HepG2 (cell line): ENCODE data around the gene SLC2A11. TPM values are rescaled to one million over a fixed set of nuclear protein-coding genes. Genes with fewer than 3 reads are reported as not detected.

Experiments
- CEBPB ChIP-seq: IDR thresholded peaks from 2 replicates; pipeline ENCODE4 v1.6.1; 2011; ENCODE audit warnings: low read depth, low read length, improper control_type of control experiment, borderline replicate concordance
- CEBPG ChIP-seq: IDR thresholded peaks from 2 replicates; pipeline ENCODE4 v1.6.1; 2016
- DPF2 ChIP-seq: sonication (generic); formaldehyde crosslinking; IDR thresholded peaks from 2 replicates; pipeline ENCODE4 v1.4.0; 2020; ENCODE audit warnings: mild to moderate bottlenecking, low read depth, missing genetic modification reagents, borderline replicate concordance
- FOSL1 ChIP-seq: sonication (generic); formaldehyde crosslinking; IDR thresholded peaks from 2 replicates; pipeline ENCODE4 v1.9.0; 2021; ENCODE audit warnings: missing genetic modification reagents, borderline replicate concordance
- FOXK1 ChIP-seq: sonication (generic); formaldehyde crosslinking; IDR thresholded peaks from 2 replicates; pipeline ENCODE4 v1.4.0; 2020; ENCODE audit warnings: low read depth, missing genetic modification reagents, borderline replicate concordance
- GFI1 ChIP-seq: sonication (generic); formaldehyde crosslinking; IDR thresholded peaks from 2 replicates; pipeline ENCODE4 v1.5.0; 2020; ENCODE audit warnings: missing genetic modification reagents, mild to moderate bottlenecking, borderline replicate concordance
- HDAC1 ChIP-seq: sonication (generic); formaldehyde crosslinking; IDR thresholded peaks from 2 replicates; pipeline ENCODE4 v1.5.1; 2020; ENCODE audit warnings: mild to moderate bottlenecking, missing genetic modification reagents
- HDAC2 ChIP-seq: sonication (generic); formaldehyde crosslinking; IDR thresholded peaks from 2 replicates; pipeline ENCODE4 v1.4.0; 2020; ENCODE audit warnings: missing genetic modification reagents
- IRF2 ChIP-seq: IDR thresholded peaks from 2 replicates; pipeline ENCODE4 v1.6.1; 2018; ENCODE audit warnings: missing genetic modification reagents, missing compliant biosample characterization
- MIER3 ChIP-seq: IDR thresholded peaks from 2 replicates; pipeline ENCODE4 v1.6.1; 2016; ENCODE audit warnings: missing compliant biosample characterization, borderline replicate concordance
- NR2F6 ChIP-seq, 2 experiments: IDR thresholded peaks; 2 replicates each; pipeline ENCODE4 v1.6.1; 2016; ENCODE audit warnings: antibody characterized with exemption in 1 of 2, mild to moderate bottlenecking in 1 of 2
- SALL1 ChIP-seq: sonication (generic); formaldehyde crosslinking; IDR thresholded peaks from 2 replicates; pipeline ENCODE4 v1.8.0; 2022; ENCODE audit warnings: mild to moderate bottlenecking, missing genetic modification reagents
- SKI ChIP-seq: fragments of 450-650 bp; IDR thresholded peaks from one replicate; pipeline ENCODE4 v1.6.1; 2018; ENCODE audit warnings: mild to moderate bottlenecking; ENCODE audit not compliant: partially characterized antibody
- ZBTB3 ChIP-seq: sonication (generic); formaldehyde crosslinking; IDR thresholded peaks from 2 replicates; pipeline ENCODE4 v1.4.0; 2020; ENCODE audit warnings: low read depth, mild to moderate bottlenecking, moderate library complexity, missing genetic modification reagents, borderline replicate concordance
- ZFX ChIP-seq: sonication (generic); formaldehyde crosslinking; IDR thresholded peaks from 2 replicates; pipeline ENCODE4 v1.4.0; 2020; ENCODE audit warnings: mild to moderate bottlenecking, low read depth, missing genetic modification reagents, moderate library complexity
- ZMYM3 ChIP-seq: sonication (generic); formaldehyde crosslinking; IDR thresholded peaks from 2 replicates; pipeline ENCODE4 v1.5.1; 2020; ENCODE audit warnings: mild to moderate bottlenecking, missing genetic modification reagents
- ZNF12 ChIP-seq: sonication (generic); formaldehyde crosslinking; IDR thresholded peaks from 2 replicates; pipeline ENCODE4 v1.5.0; 2020; ENCODE audit warnings: missing genetic modification reagents
- ZNF644 ChIP-seq: IDR thresholded peaks from 2 replicates; pipeline ENCODE4 v1.6.1; 2016; ENCODE audit warnings: low read depth
- polyA plus RNA-seq, 8 experiments: library from polyadenylated mRNA; depleted of rRNA in 3 of 8; stranded (reverse) in 7 of 8; unstranded in 1 of 8; fragments of >200 nt; fragmentation: Illumina TruSeq in 4 of 8; extraction: Trizol in 4 of 8; gene quantifications; 2 replicates each; pipeline versions ENCODE4 v1.2.1 to v1.2.3, GENCODE V29; 2011 to 2016; ENCODE audit warnings: low read depth in 4 of 8, missing spikeins in 1 of 8, mixed read lengths in 1 of 8; ENCODE audit not compliant: insufficient read depth in 1 of 8
- total RNA-seq, 5 experiments: library from RNA; depleted of rRNA; stranded (reverse); fragments of >200 nt; fragmentation: Illumina TruSeq; extraction: Trizol; gene quantifications; 2 replicates each; pipeline ENCODE4 v1.2.3, GENCODE V29; 2016; ENCODE audit warnings: low read depth in 1 of 5
- TF ChIP-seq, protein P1 (sequence below): sonication (generic); formaldehyde crosslinking; conservative IDR thresholded peaks from 2 replicates; pipeline ENCODE4 v1.4.0; 2020; ENCODE audit warnings: mild to moderate bottlenecking, missing genetic modification reagents, moderate library complexity
- TF ChIP-seq, protein P2 (sequence below): sonication (generic); formaldehyde crosslinking; IDR thresholded peaks from 2 replicates; pipeline ENCODE4 v1.4.0; 2020; ENCODE audit warnings: missing genetic modification reagents
- TF ChIP-seq, protein P3 (sequence below): sonication (generic); formaldehyde crosslinking; IDR thresholded peaks from 2 replicates; pipeline ENCODE4 v1.4.0; 2020; ENCODE audit warnings: missing genetic modification reagents
- TF ChIP-seq, protein P4 (sequence below): sonication (generic); formaldehyde crosslinking; IDR thresholded peaks from 2 replicates; pipeline ENCODE4 v1.4.0; 2020; ENCODE audit warnings: missing genetic modification reagents

The SLC2A11 gene
- total and polyA plus RNA-seq, 2 of the 13 experiments (the other 11 are each of a cell fraction or from before 2014, with no cell fraction given) = 15.2 to 15.4 TPM

DNA sequence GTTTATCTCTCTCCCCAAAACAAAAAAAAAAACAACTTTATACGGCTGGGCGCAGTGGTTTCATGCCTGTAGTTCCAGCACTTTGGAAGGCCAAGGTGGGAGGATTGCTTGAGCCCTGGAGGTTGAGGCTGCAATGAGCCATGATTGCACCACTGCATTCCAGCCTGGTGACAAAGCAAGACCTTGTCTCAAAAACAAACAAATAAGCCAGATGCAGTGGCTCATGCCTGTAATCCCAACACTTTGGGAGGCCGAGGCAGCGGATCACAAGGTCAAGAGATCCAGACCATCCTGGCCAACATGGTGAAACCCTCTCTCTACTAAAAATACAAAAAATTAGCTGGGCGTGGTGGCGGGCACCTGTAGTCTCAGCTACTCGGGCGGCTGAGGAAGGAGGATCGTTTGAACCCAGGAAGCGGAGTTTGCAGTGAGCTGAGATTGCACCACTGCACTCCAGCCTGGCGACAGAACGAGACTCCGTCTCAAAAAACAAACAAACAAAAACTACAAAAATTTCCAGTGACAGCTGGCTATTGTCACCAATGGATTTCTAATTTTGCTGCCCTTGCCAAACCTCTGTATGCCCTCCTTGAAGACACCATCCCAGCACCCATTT lies 64.0 kb downstream of the SLC2A11 start (continued):
- 0 out of 2 replicates have a peak, but pooled peaks have one; percentile 32 for TF ChIP-seq DPF2 (CRISPR knock-in tag)
- TF ChIP-seq, protein P1, sequence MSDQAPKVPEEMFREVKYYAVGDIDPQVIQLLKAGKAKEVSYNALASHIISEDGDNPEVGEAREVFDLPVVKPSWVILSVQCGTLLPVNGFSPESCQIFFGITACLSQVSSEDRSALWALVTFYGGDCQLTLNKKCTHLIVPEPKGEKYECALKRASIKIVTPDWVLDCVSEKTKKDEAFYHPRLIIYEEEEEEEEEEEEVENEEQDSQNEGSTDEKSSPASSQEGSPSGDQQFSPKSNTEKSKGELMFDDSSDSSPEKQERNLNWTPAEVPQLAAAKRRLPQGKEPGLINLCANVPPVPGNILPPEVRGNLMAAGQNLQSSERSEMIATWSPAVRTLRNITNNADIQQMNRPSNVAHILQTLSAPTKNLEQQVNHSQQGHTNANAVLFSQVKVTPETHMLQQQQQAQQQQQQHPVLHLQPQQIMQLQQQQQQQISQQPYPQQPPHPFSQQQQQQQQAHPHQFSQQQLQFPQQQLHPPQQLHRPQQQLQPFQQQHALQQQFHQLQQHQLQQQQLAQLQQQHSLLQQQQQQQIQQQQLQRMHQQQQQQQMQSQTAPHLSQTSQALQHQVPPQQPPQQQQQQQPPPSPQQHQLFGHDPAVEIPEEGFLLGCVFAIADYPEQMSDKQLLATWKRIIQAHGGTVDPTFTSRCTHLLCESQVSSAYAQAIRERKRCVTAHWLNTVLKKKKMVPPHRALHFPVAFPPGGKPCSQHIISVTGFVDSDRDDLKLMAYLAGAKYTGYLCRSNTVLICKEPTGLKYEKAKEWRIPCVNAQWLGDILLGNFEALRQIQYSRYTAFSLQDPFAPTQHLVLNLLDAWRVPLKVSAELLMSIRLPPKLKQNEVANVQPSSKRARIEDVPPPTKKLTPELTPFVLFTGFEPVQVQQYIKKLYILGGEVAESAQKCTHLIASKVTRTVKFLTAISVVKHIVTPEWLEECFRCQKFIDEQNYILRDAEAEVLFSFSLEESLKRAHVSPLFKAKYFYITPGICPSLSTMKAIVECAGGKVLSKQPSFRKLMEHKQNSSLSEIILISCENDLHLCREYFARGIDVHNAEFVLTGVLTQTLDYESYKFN (CRISPR knock-in tag) = peak; percentile 37; the same call in 1 of the 2 replicates
- peak; percentile 92 for TF ChIP-seq CEBPG (CRISPR knock-in tag)
- TF ChIP-seq ZFX (CRISPR knock-in tag) = peak; percentile 38; the same call in 1 of the 2 replicates
- peak; percentile 60; the same call in 1 of the 2 replicates for TF ChIP-seq HDAC1 (CRISPR knock-in tag)
- TF ChIP-seq, protein P2, sequence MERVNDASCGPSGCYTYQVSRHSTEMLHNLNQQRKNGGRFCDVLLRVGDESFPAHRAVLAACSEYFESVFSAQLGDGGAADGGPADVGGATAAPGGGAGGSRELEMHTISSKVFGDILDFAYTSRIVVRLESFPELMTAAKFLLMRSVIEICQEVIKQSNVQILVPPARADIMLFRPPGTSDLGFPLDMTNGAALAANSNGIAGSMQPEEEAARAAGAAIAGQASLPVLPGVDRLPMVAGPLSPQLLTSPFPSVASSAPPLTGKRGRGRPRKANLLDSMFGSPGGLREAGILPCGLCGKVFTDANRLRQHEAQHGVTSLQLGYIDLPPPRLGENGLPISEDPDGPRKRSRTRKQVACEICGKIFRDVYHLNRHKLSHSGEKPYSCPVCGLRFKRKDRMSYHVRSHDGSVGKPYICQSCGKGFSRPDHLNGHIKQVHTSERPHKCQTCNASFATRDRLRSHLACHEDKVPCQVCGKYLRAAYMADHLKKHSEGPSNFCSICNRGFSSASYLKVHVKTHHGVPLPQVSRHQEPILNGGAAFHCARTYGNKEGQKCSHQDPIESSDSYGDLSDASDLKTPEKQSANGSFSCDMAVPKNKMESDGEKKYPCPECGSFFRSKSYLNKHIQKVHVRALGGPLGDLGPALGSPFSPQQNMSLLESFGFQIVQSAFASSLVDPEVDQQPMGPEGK (CRISPR knock-in tag) = peak; percentile 14; the same call in 1 of the 2 replicates
- peak; percentile 87 for TF ChIP-seq CEBPB
- TF ChIP-seq GFI1 = peak; percentile 36; the same call in 1 of the 2 replicates
- peak; percentile 76 for TF ChIP-seq SALL1 (CRISPR knock-in tag)
- peak; percentile 40; the same call in 1 of the 2 replicates for TF ChIP-seq NR2F6 (IDR thresholded peaks at IDR 0.05)
- TF ChIP-seq NR2F6 (CRISPR knock-in tag; IDR thresholded peaks at IDR 0.05) = peak; percentile 64; the same call in 1 of the 2 replicates
- TF ChIP-seq FOXK1 (CRISPR knock-in tag) = peak; percentile 66; the same call in 1 of the 2 replicates
- TF ChIP-seq SKI = peak; percentile 26
- peak; percentile 95 for TF ChIP-seq ZMYM3 (CRISPR knock-in tag)
- peak; percentile 71; the same call in 1 of the 2 replicates for TF ChIP-seq ZBTB3 (CRISPR knock-in tag)
- peak; percentile 94 for TF ChIP-seq ZNF644 (CRISPR knock-in tag)
- TF ChIP-seq IRF2 (CRISPR knock-in tag) = peak; percentile 61; the same call in 1 of the 2 replicates
- TF ChIP-seq, protein P3, sequence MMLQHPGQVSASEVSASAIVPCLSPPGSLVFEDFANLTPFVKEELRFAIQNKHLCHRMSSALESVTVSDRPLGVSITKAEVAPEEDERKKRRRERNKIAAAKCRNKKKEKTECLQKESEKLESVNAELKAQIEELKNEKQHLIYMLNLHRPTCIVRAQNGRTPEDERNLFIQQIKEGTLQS = peak; percentile 94
- peak; percentile 49; the same call in 1 of the 2 replicates for TF ChIP-seq HDAC2 (CRISPR knock-in tag)
- TF ChIP-seq, protein P4, sequence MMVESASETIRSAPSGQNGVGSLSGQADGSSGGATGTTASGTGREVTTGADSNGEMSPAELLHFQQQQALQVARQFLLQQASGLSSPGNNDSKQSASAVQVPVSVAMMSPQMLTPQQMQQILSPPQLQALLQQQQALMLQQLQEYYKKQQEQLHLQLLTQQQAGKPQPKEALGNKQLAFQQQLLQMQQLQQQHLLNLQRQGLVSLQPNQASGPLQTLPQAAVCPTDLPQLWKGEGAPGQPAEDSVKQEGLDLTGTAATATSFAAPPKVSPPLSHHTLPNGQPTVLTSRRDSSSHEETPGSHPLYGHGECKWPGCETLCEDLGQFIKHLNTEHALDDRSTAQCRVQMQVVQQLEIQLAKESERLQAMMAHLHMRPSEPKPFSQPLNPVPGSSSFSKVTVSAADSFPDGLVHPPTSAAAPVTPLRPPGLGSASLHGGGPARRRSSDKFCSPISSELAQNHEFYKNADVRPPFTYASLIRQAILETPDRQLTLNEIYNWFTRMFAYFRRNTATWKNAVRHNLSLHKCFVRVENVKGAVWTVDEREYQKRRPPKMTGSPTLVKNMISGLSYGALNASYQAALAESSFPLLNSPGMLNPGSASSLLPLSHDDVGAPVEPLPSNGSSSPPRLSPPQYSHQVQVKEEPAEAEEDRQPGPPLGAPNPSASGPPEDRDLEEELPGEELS = peak; percentile 85
- TF ChIP-seq FOSL1 = peak; percentile 86; the same call in 1 of the 2 replicates
- 0 out of 2 replicates have a peak, but pooled peaks have one; percentile 28 for TF ChIP-seq MIER3 (CRISPR knock-in tag)
- peak; percentile 28; the same call in 1 of the 2 replicates for TF ChIP-seq ZNF12 (CRISPR knock-in tag)
